Measurements from ENCODE around the gene EDIL3.

- TF ChIP-seq ZNF282 (IDR thresholded peaks at IDR 0.05; ENCODE audit: partially characterized antibody) (no peak), ZNF12 (CRISPR knock-in tag; IDR thresholded peaks at IDR 0.05) (no peak), ZNF503 (CRISPR knock-in tag; IDR thresholded peaks at IDR 0.05) (no peak), PAXIP1 (CRISPR knock-in tag; conservative IDR thresholded peaks at IDR 0.05) (no peak), ZNF652 (CRISPR knock-in tag; IDR thresholded peaks at IDR 0.05; ENCODE audit: borderline replicate concordance, low read depth) (no peak), CTCF (CRISPR knock-in tag; IDR thresholded peaks at IDR 0.05) (no peak), EZH2 (conservative IDR thresholded peaks at IDR 0.05; ENCODE audit: low read depth, low read length) (no peak), U2AF2 (IDR thresholded peaks at IDR 0.05; ENCODE audit: low read depth, low read length) (no peak), TAF15 (IDR thresholded peaks at IDR 0.05; ENCODE audit: low read depth, low read length, poor library complexity, severe bottlenecking) (no peak), FOSL1 (CRISPR knock-in tag; IDR thresholded peaks at IDR 0.05; ENCODE audit: borderline replicate concordance) (no peak), ZNF121 (CRISPR knock-in tag; IDR thresholded peaks at IDR 0.05) (no peak), TBL1XR1 (IDR thresholded peaks at IDR 0.05; ENCODE audit: borderline replicate concordance, low read length, partially characterized antibody) (no peak), EP300 (IDR thresholded peaks at IDR 0.05; ENCODE audit: low read depth in 2 of 2, low read length in 2 of 2) (no peak), EP300 (CRISPR knock-in tag; IDR thresholded peaks at IDR 0.05; ENCODE audit: borderline replicate concordance) (no peak)
Measured at GRCh38 chr5:84397385-84397784, 12.7 kb upstream of the EDIL3 start.

Data from HepG2 (cell line).